H9 (cell line): ENCODE data around the gene ZAP70. TPM values are rescaled to one million over a fixed set of nuclear protein-coding genes. Genes with fewer than 3 reads are reported as not detected.

Experiments
- DNase-seq: peaks from one replicate; pipeline ENCODE4 v3.0.0-alpha.2; 2017
- H2AFZ ChIP-seq: one replicate; pipeline ENCODE4 v1.6.1; 2013; ENCODE audit warnings: mild to moderate bottlenecking, low read length, control low read depth, moderate library complexity
- H2AK5ac ChIP-seq: 2 replicates; pipeline ENCODE4 v1.6.1; 2013; ENCODE audit warnings: low read length, control low read depth, mixed read lengths; ENCODE audit not compliant: insufficient read length
- H2BK120ac ChIP-seq: one replicate; pipeline ENCODE4 v1.6.1; 2013; ENCODE audit warnings: low read depth, mild to moderate bottlenecking, low read length, control low read depth, inconsistent platforms; ENCODE audit not compliant: poor library complexity, severe bottlenecking
- H2BK12ac ChIP-seq: 2 replicates; pipeline ENCODE4 v1.6.1; 2013; ENCODE audit warnings: low read length, control low read depth, mixed read lengths, low read depth; ENCODE audit not compliant: insufficient read length
- H2BK15ac ChIP-seq: 2 replicates; pipeline ENCODE4 v1.6.1; 2013; ENCODE audit warnings: low read depth, low read length, control low read depth
- H2BK20ac ChIP-seq: one replicate; pipeline ENCODE4 v1.6.1; 2013; ENCODE audit warnings: low read depth, mild to moderate bottlenecking, low read length, control low read depth, inconsistent platforms; ENCODE audit not compliant: poor library complexity, severe bottlenecking
- H2BK5ac ChIP-seq: 2 replicates; pipeline ENCODE4 v1.6.1; 2013; ENCODE audit warnings: low read length, control low read depth, mixed read lengths; ENCODE audit not compliant: insufficient read length
- H3K14ac ChIP-seq: 2 replicates; pipeline ENCODE4 v1.6.1; 2013; ENCODE audit warnings: low read length, control low read depth; ENCODE audit not compliant: insufficient read depth
- H3K18ac ChIP-seq: 2 replicates; pipeline ENCODE4 v1.6.1; 2013; ENCODE audit warnings: low read depth, mild to moderate bottlenecking, mixed read lengths, low read length, control low read depth; ENCODE audit not compliant: insufficient read length
- H3K23ac ChIP-seq: 2 replicates; pipeline ENCODE4 v1.6.1; 2013; ENCODE audit warnings: low read length, control low read depth, mixed read lengths, low read depth; ENCODE audit not compliant: insufficient read length
- H3K23me2 ChIP-seq: 2 replicates; pipeline ENCODE4 v1.6.1; 2013; ENCODE audit warnings: low read depth, mild to moderate bottlenecking, mixed read lengths, low read length, control low read depth; ENCODE audit not compliant: insufficient read length, poor library complexity, severe bottlenecking
- H3K27ac ChIP-seq: 2 replicates; pipeline ENCODE4 v1.5.1; 2013; ENCODE audit warnings: low read length, control low read depth, mixed read lengths, low read depth; ENCODE audit not compliant: insufficient read length
- H3K27me3 ChIP-seq: 2 replicates; pipeline ENCODE4 v1.6.1; 2013; ENCODE audit warnings: low read length, control low read depth, inconsistent platforms; ENCODE audit not compliant: insufficient read depth
- H3K4ac ChIP-seq: 2 replicates; pipeline ENCODE4 v1.6.1; 2013; ENCODE audit warnings: low read depth, mild to moderate bottlenecking, control low read depth, inconsistent platforms, low read length, moderate library complexity
- H3K4me1 ChIP-seq: 2 replicates; pipeline ENCODE4 v1.6.1; 2013; ENCODE audit warnings: low read length, control low read depth, inconsistent platforms; ENCODE audit not compliant: insufficient read depth
- H3K4me2 ChIP-seq: 2 replicates; pipeline ENCODE4 v1.6.1; 2013; ENCODE audit warnings: low read length, control low read depth, mixed read lengths; ENCODE audit not compliant: insufficient read length, insufficient read depth
- H3K56ac ChIP-seq: 2 replicates; pipeline ENCODE4 v1.6.1; 2013; ENCODE audit warnings: low read depth, mild to moderate bottlenecking, mixed read lengths, low read length, control low read depth; ENCODE audit not compliant: insufficient read length
- H3K79me1 ChIP-seq: 2 replicates; pipeline ENCODE4 v1.6.1; 2013; ENCODE audit warnings: low read depth, mild to moderate bottlenecking, moderate library complexity, low read length, control low read depth, inconsistent platforms; ENCODE audit not compliant: insufficient read depth, poor library complexity, severe bottlenecking
- H3K79me2 ChIP-seq: 2 replicates; pipeline ENCODE4 v1.6.1; 2013; ENCODE audit warnings: low read length, control low read depth, inconsistent platforms; ENCODE audit not compliant: insufficient read depth
- H3K9ac ChIP-seq: 2 replicates; pipeline ENCODE4 v1.6.1; 2013; ENCODE audit warnings: low read length, control low read depth, mixed read lengths; ENCODE audit not compliant: insufficient read length; ENCODE audit errors: extremely low read depth
- H3K9me3 ChIP-seq: one replicate; pipeline ENCODE4 v1.6.1; 2013; ENCODE audit warnings: low read depth, low read length, inconsistent platforms; ENCODE audit not compliant: control insufficient read depth
- H3T11ph ChIP-seq: one replicate; pipeline ENCODE4 v1.6.1; 2013; ENCODE audit warnings: mild to moderate bottlenecking, low read length, control low read depth, inconsistent platforms
- H4K20me1 ChIP-seq: one replicate; pipeline ENCODE4 v1.6.1; 2013; ENCODE audit not compliant: control insufficient read depth, insufficient read length, insufficient read depth
- H4K5ac ChIP-seq: 2 replicates; pipeline ENCODE4 v1.6.1; 2013; ENCODE audit warnings: low read depth, mild to moderate bottlenecking, mixed read lengths, low read length, control low read depth; ENCODE audit not compliant: insufficient read length
- H4K8ac ChIP-seq: replicated peaks from 2 replicates; pipeline ENCODE4 v1.6.1; 2013; ENCODE audit warnings: low read length, control low read depth, mixed read lengths, low read depth; ENCODE audit not compliant: insufficient read length
- H4K91ac ChIP-seq: 2 replicates; pipeline ENCODE4 v1.6.1; 2013; ENCODE audit warnings: low read depth, mild to moderate bottlenecking, moderate library complexity, mixed read lengths, low read length, control low read depth; ENCODE audit not compliant: insufficient read length
- H3K27ac Mint-ChIP-seq, 3 experiments: 2 replicates in 2 of 3; 3 replicates in 1 of 3; pipeline ENCODE4 v1.8.0; 2020 to 2021; ENCODE audit warnings: mixed read lengths in 3 of 3, mild to moderate bottlenecking in 1 of 3, moderate library complexity in 1 of 3
- H3K27me3 Mint-ChIP-seq: 2 replicates; pipeline ENCODE4 v1.8.0; 2021; ENCODE audit warnings: low read depth, mild to moderate bottlenecking, moderate library complexity, mixed read lengths
- H3K36me3 Mint-ChIP-seq, 3 experiments: 2 replicates in 2 of 3; 3 replicates in 1 of 3; pipeline ENCODE4 v1.8.0; 2020 to 2021; ENCODE audit warnings: low read depth in 3 of 3, mixed read lengths in 3 of 3; ENCODE audit not compliant: insufficient read depth in 1 of 3
- H3K4me1 Mint-ChIP-seq, 2 experiments: 2 replicates each; pipeline ENCODE4 v1.8.0; 2020; ENCODE audit warnings: mixed read lengths in 2 of 2
- H3K4me3 Mint-ChIP-seq, 2 experiments: 2 replicates in 1 of 2; 3 replicates in 1 of 2; pipeline ENCODE4 v1.8.0; 2020 to 2021; ENCODE audit warnings: mild to moderate bottlenecking in 2 of 2, mixed read lengths in 2 of 2, moderate library complexity in 1 of 2
- H3K9me3 Mint-ChIP-seq, 2 experiments: 2 replicates in 1 of 2; 3 replicates in 1 of 2; pipeline ENCODE4 v1.8.0; 2020; ENCODE audit warnings: mild to moderate bottlenecking in 2 of 2, mixed read lengths in 2 of 2, moderate library complexity in 1 of 2
- WGBS: extraction: QIAGEN DNeasy Blood & Tissue Kit; methylation state at CpG from one replicate; pipeline ENCODE4 v1.1.7; 2013; ENCODE audit warnings: missing lambda C conversion rate, low lambda C conversion rate, mixed read lengths; ENCODE audit not compliant: insufficient read length; ENCODE audit errors: extremely low coverage; 5-methylcytosine and 5-hydroxymethylcytosine counted together
- total RNA-seq: library from RNA; stranded (reverse); gene quantifications from 2 replicates; pipeline ENCODE4 v1.2.1, GENCODE V29; 2021
- TF ChIP-seq, protein P1 (sequence below): fragments of 200-600 bp; sonication (generic); conservative IDR thresholded peaks from 3 replicates; pipeline ENCODE4 v1.8.0; 2021; ENCODE audit warnings: antibody characterized with exemption, mild to moderate bottlenecking

ZAP70 gene
- total RNA-seq, 1 experiment from 2014 or later, result 0.24 TPM

DNA sequence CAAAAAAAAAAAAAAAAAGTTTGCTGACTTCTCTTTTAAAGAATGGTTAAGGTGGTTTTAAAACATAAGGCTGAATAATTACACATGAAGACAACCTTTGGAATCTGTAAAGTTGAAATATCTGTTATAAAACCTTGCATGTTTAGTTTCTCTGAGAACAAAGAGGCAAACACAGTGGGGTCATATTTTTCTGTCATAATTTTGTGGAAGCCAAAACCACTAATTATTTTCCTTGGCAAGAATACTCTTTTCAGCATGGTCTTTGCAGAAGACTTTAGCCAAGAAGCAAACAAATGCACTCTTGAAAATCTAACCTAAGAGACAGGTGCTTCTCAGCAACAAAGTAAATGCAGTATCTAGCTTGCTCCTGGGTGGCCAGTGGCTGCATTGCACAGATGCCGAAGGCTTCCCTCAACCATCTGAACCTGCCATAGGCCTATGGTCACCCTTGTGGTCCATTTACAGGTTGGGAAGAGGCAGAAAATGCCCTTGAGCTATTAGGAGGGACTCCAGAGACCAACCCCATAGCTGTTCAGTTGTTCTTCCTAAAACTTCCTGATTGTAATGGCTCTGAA is 44.8 kb downstream of the ZAP70 start:
- no peak overlapping the region for H3K4ac ChIP-seq
- no peak for DNase-seq
- H2BK20ac ChIP-seq, result no peak overlapping the region
- no peaks in the 10 kb centered on the region for H3K27me3 Mint-ChIP-seq
- no peak overlapping the region for H4K91ac ChIP-seq
- no peak overlapping the region for H3K23ac ChIP-seq
- no peak overlapping the region for H2AFZ ChIP-seq
- no peak overlapping the region for H3K18ac ChIP-seq
- H2BK5ac ChIP-seq, result no peak overlapping the region
- H2BK15ac ChIP-seq, result no peak overlapping the region
- H3K79me2 ChIP-seq, result no peaks in the 10 kb centered on the region
- no CpG with 5 or more reads among the region's 1 CpG for WGBS
- no peak overlapping the region for H3K4me2 ChIP-seq
- H2BK12ac ChIP-seq, result no peak overlapping the region
- no peaks in the 10 kb centered on the region for H3K23me2 ChIP-seq
- no peaks in the 10 kb centered on the region for H3K27me3 ChIP-seq
- no peaks in the 10 kb centered on the region; a peak in 1 of 5 replicates for H3K9me3 Mint-ChIP-seq
- no peak overlapping the region for H3K56ac ChIP-seq
- no peak overlapping the region for H3K9ac ChIP-seq
- no peak overlapping the region for H4K8ac ChIP-seq
- H3K79me1 ChIP-seq, result no peaks in the 10 kb centered on the region
- no peak overlapping the region for H2BK120ac ChIP-seq
- TF ChIP-seq, protein P1, sequence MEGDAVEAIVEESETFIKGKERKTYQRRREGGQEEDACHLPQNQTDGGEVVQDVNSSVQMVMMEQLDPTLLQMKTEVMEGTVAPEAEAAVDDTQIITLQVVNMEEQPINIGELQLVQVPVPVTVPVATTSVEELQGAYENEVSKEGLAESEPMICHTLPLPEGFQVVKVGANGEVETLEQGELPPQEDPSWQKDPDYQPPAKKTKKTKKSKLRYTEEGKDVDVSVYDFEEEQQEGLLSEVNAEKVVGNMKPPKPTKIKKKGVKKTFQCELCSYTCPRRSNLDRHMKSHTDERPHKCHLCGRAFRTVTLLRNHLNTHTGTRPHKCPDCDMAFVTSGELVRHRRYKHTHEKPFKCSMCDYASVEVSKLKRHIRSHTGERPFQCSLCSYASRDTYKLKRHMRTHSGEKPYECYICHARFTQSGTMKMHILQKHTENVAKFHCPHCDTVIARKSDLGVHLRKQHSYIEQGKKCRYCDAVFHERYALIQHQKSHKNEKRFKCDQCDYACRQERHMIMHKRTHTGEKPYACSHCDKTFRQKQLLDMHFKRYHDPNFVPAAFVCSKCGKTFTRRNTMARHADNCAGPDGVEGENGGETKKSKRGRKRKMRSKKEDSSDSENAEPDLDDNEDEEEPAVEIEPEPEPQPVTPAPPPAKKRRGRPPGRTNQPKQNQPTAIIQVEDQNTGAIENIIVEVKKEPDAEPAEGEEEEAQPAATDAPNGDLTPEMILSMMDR, result no peak
- no peaks in the 10 kb centered on the region for H3K4me1 ChIP-seq
- H3T11ph ChIP-seq, result no peak overlapping the region
- no peak overlapping the region for H3K27ac ChIP-seq
- no peak overlapping the region for H3K27ac Mint-ChIP-seq
- H3K9me3 ChIP-seq, result no peaks in the 10 kb centered on the region
- no peak overlapping the region for H3K14ac ChIP-seq
- no peaks in the 10 kb centered on the region for H4K20me1 ChIP-seq
- H3K4me1 Mint-ChIP-seq, result peaks cover 8 to 15% of the 10 kb centered on the region in 2 experiments; a peak in 3 of 4 replicates
- peaks cover 7 to 57% (median 46%) of the 10 kb centered on the region in 3 experiments for H3K36me3 Mint-ChIP-seq
- H2AK5ac ChIP-seq, result no peak overlapping the region
- H3K4me3 Mint-ChIP-seq, result no peak overlapping the region
- H4K5ac ChIP-seq, result no peak overlapping the region
